ENCODE measurements around the gene TOGARAM2.

The TOGARAM2 gene

DNA sequence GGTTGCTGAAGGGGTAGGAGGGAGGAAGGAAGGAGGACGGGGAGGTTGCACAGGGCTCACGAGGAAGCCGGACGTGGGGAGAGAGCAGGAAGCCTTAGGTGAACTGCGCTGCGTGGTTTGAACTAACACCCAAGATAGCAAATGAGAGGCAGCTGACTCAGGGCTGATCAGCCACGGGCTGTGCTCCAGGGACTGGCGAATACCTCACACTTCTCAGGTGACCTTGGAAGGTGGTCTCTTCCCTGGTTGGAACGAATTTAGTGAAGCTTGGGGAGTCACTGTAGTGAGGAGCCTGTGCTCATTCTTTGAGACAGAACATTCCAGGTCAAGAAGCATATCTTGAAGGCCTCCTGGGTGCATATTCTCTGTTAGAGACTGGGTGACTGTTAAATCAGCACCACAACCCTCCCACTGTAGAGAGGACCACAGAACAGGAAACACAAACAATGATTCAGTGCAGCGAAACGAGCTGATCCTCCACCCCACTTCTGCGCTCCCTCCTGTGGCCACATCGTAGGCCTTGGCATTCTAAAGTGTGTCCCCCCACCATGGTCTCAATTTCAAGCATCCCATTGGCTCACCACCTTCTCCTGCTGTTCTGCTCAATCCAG is 33.8 kb downstream of the TOGARAM2 start:
- Histone ChIP-seq H3K27ac (no peak overlapping the region), H3K9ac (ENCODE audit: insufficient read length) (no peak overlapping the region), H3K36me3 (ENCODE audit: insufficient read depth, low read length) (no peaks in the 10 kb centered on the region), H3K4me3 (no peak overlapping the region), H3K9me3 (ENCODE audit: low read depth, low read length) (no peaks in the 10 kb centered on the region)
- DNase-seq (ENCODE audit: low read depth, low spot score), result no peak
- TF ChIP-seq POLR2AphosphoS5 (IDR thresholded peaks at IDR 0.05; ENCODE audit: borderline replicate concordance, low read depth, low read length) (no peak), FOXP2 (optimal IDR thresholded peaks at IDR 0.05; ENCODE audit: control extremely low read depth, extremely low read length, insufficient read depth) (no peak), EZH2 (IDR thresholded peaks at IDR 0.05) (no peak)

GRCh38 chr2:29015701-29016470 is 34.8 kb downstream of the TOGARAM2 start:
- TF ChIP-seq EZH2 (IDR thresholded peaks at IDR 0.05) (no peak), FOXP2 (optimal IDR thresholded peaks at IDR 0.05; ENCODE audit: control extremely low read depth, extremely low read length, insufficient read depth) (no peak), POLR2AphosphoS5 (IDR thresholded peaks at IDR 0.05; ENCODE audit: borderline replicate concordance, low read depth, low read length) (no peak)
- no peaks in the 10 kb centered on the region for H3K36me3 ChIP-seq (ENCODE audit: insufficient read depth, low read length)
- H3K4me3 ChIP-seq, result no peak overlapping the region
- H3K9me3 ChIP-seq (ENCODE audit: low read depth, low read length), result no peaks in the 10 kb centered on the region
- no peak overlapping the region for H3K27ac ChIP-seq
- H3K9ac ChIP-seq (ENCODE audit: insufficient read length), result no peak overlapping the region
- no peak for DNase-seq (ENCODE audit: low read depth, low spot score)

DNA sequence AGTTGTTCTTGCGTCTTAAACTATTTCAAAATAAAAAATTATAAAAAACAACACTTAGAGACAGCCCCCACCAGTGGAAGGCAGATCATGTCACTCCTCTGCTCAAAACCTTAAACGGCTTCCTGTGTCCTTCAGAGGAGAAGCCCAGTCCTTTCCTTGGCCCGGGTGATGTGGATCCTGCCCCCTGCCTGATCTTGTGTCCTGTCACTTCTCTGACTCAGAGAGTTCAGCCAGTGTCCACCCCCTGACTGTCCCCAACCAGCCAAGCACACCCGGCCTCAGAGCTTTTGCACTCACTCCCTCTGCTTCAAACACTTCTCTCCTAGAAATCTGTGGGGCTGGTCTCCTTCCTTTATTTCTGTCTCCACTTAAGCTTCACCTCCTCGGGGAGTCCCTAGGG is 35.4 kb downstream of the TOGARAM2 start:
- Histone ChIP-seq H3K9me3 (ENCODE audit: low read depth, low read length) (no peaks in the 10 kb centered on the region), H3K27ac (no peak overlapping the region), H3K4me3 (no peak overlapping the region), H3K36me3 (ENCODE audit: insufficient read depth, low read length) (no peaks in the 10 kb centered on the region), H3K9ac (ENCODE audit: insufficient read length) (no peak overlapping the region)
- no peak for DNase-seq (ENCODE audit: low read depth, low spot score)
- TF ChIP-seq FOXP2 (optimal IDR thresholded peaks at IDR 0.05; ENCODE audit: control extremely low read depth, extremely low read length, insufficient read depth) (no peak), POLR2AphosphoS5 (IDR thresholded peaks at IDR 0.05; ENCODE audit: borderline replicate concordance, low read depth, low read length) (no peak), EZH2 (IDR thresholded peaks at IDR 0.05) (no peak)

DNA sequence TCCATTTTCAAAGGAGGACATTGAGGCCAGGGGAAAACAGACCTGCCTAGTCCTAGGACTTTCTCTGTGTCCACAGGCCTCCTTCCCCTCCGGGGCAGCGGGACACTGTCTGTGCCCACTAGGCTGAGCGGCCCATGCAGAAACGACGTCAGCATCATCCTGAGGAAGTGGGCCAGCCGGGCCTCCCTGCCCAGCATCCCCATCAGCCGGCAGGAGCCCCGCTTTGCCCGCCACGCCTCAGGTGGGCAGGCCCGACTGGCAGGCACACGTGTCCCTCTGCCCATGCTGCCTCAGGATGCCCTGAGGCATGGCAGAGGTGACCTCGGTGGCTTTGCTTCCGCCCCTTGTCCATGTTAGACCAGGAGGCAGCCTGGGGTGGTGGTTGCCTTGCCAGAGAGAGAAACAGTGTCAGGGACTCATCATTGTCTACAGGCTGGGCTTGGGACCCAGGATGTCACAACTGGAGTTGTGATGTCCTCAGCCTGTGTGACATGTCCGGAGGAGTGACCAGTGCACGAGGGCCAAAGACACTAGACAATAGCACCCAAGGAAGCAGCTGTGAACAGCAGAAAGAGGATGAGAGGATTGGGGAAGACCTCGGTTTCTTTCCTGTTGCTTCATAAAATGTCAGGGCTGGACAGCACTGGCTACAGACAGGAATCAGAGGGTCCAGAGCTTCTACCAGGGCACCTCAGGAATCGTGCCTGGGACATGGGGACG is 36.8 kb downstream of the TOGARAM2 start:
- TF ChIP-seq EZH2 (IDR thresholded peaks at IDR 0.05) (no peak), POLR2AphosphoS5 (IDR thresholded peaks at IDR 0.05; ENCODE audit: borderline replicate concordance, low read depth, low read length) (no peak), FOXP2 (optimal IDR thresholded peaks at IDR 0.05; ENCODE audit: control extremely low read depth, extremely low read length, insufficient read depth) (no peak)

GRCh38 chr2:29021886-29022285 is 40.8 kb downstream of the TOGARAM2 start:
- TF ChIP-seq FOXP2 (optimal IDR thresholded peaks at IDR 0.05; ENCODE audit: control extremely low read depth, extremely low read length, insufficient read depth), result no peak
- TF ChIP-seq EZH2 (IDR thresholded peaks at IDR 0.05), result no peak
- no peak for TF ChIP-seq POLR2AphosphoS5 (IDR thresholded peaks at IDR 0.05; ENCODE audit: borderline replicate concordance, low read depth, low read length)
- Histone ChIP-seq H3K27ac (no peak overlapping the region), H3K36me3 (ENCODE audit: insufficient read depth, low read length) (no peaks in the 10 kb centered on the region), H3K4me3 (no peak overlapping the region), H3K9ac (ENCODE audit: insufficient read length) (no peak overlapping the region), H3K9me3 (ENCODE audit: low read depth, low read length) (no peaks in the 10 kb centered on the region)
- DNase-seq (ENCODE audit: low read depth, low spot score), result no peak

More for the DNA sequence above, 36.8 kb downstream of the TOGARAM2 start:
- H3K27ac ChIP-seq, result no peak overlapping the region
- no peaks in the 10 kb centered on the region for H3K36me3 ChIP-seq (ENCODE audit: insufficient read depth, low read length)
- H3K9me3 ChIP-seq (ENCODE audit: low read depth, low read length), result no peaks in the 10 kb centered on the region
- no peak overlapping the region for H3K9ac ChIP-seq (ENCODE audit: insufficient read length)
- DNase-seq (ENCODE audit: low read depth, low spot score), result no peak
- H3K4me3 ChIP-seq, result no peak overlapping the region

GRCh38 chr2:29022679-29023078 is 41.6 kb downstream of the TOGARAM2 start:
- no peak overlapping the region for H3K27ac ChIP-seq
- no peak overlapping the region for H3K4me3 ChIP-seq
- no peak overlapping the region for H3K9ac ChIP-seq (ENCODE audit: insufficient read length)
- no peaks in the 10 kb centered on the region for H3K9me3 ChIP-seq (ENCODE audit: low read depth, low read length)
- H3K36me3 ChIP-seq (ENCODE audit: insufficient read depth, low read length), result no peaks in the 10 kb centered on the region
- TF ChIP-seq EZH2 (IDR thresholded peaks at IDR 0.05), result no peak
- no peak for TF ChIP-seq POLR2AphosphoS5 (IDR thresholded peaks at IDR 0.05; ENCODE audit: borderline replicate concordance, low read depth, low read length)
- no peak for TF ChIP-seq FOXP2 (optimal IDR thresholded peaks at IDR 0.05; ENCODE audit: control extremely low read depth, extremely low read length, insufficient read depth)
- no peak for DNase-seq (ENCODE audit: low read depth, low spot score)

DNA sequence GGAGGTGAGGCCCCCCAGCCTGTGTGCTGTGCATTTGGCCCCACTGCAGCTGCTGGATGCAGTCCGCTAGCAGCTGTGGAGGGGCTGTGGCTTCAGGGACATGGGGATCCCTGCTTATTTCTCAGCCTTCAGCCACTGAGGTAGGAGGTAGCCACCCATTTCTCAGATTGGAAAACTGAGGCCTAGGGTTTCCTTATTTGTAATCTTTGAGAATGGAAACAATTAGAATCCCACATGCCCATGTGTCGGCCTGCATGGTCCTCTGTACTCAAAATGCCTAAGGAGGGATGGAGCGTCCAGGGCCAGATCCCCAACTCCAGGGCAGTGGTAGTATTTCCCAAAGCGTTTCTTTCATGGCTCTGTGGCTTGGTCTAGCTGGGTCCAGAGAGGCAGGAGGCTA is 42.1 kb downstream of the TOGARAM2 start:
- DNase-seq (ENCODE audit: low read depth, low spot score), result no peak
- no peak overlapping the region for H3K4me3 ChIP-seq
- TF ChIP-seq FOXP2 (optimal IDR thresholded peaks at IDR 0.05; ENCODE audit: control extremely low read depth, extremely low read length, insufficient read depth) (no peak), POLR2AphosphoS5 (IDR thresholded peaks at IDR 0.05; ENCODE audit: borderline replicate concordance, low read depth, low read length) (no peak), EZH2 (IDR thresholded peaks at IDR 0.05) (no peak)

DNA sequence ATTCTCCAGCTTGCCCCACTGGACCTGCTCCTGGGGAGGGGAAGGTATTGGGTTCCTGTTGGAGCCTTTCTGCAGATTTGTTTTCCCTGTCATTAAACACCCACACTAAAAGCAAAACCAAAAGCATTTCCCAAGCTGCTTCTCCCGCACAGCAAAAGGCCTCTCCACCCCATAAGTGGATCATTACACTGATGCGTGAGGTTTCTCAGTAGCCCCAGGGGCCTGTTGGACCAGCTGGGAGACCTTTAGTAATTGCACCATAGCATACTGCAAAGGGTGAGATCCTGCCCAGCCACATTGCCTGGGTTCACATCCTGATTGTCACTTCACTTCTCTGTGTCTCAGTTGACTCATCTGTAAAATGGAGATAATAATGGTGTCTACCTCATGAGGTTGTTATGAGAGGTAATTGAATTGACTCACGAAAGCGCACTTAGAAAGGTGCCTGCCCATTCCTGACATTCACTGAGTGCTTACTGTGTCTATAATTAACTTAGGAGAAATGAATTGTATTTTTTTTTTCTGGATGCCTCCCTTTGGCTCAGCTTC is 43.9 kb downstream of the TOGARAM2 start:
- H3K27ac ChIP-seq, result no peak overlapping the region
- no peak for TF ChIP-seq POLR2AphosphoS5 (IDR thresholded peaks at IDR 0.05; ENCODE audit: borderline replicate concordance, low read depth, low read length)
- no peak for TF ChIP-seq EZH2 (IDR thresholded peaks at IDR 0.05)
- no peak for TF ChIP-seq FOXP2 (optimal IDR thresholded peaks at IDR 0.05; ENCODE audit: control extremely low read depth, extremely low read length, insufficient read depth)
- H3K36me3 ChIP-seq (ENCODE audit: insufficient read depth, low read length), result no peaks in the 10 kb centered on the region
- H3K4me3 ChIP-seq, result no peak overlapping the region
- H3K9ac ChIP-seq (ENCODE audit: insufficient read length), result no peak overlapping the region
- DNase-seq (ENCODE audit: low read depth, low spot score), result no peak
- no peaks in the 10 kb centered on the region for H3K9me3 ChIP-seq (ENCODE audit: low read depth, low read length)

More for the DNA sequence above, 42.1 kb downstream of the TOGARAM2 start:
- H3K27ac ChIP-seq, result no peak overlapping the region
- no peak overlapping the region for H3K9ac ChIP-seq (ENCODE audit: insufficient read length)
- no peaks in the 10 kb centered on the region for H3K9me3 ChIP-seq (ENCODE audit: low read depth, low read length)
- H3K36me3 ChIP-seq (ENCODE audit: insufficient read depth, low read length), result no peaks in the 10 kb centered on the region

Data from SK-N-MC (cell line).